GM19452 (cell line): ENCODE data around the gene LHX5.

Experiments used
- ATAC-seq: cut with Tn5 transposase; IDR thresholded peaks from one replicate; pipeline ENCODE4 v1.9.1; 2021; ENCODE audit not compliant: unreplicated experiment

Gene LHX5

GRCh38 chr12:113440947-113441782 lies 30.5 kb downstream of the LHX5 start:
- ATAC-seq = no peak

GRCh38 chr12:113440336-113440735 lies 31.3 kb downstream of the LHX5 start:
- no peak for ATAC-seq

GRCh38 chr12:113439606-113440030 lies 32.1 kb downstream of the LHX5 start:
- ATAC-seq = no peak

GRCh38 chr12:113439301-113439597 lies 32.4 kb downstream of the LHX5 start:
- no peak for ATAC-seq

- ATAC-seq = no peak
Observed at GRCh38 chr12:113438523-113439300, 33.0 kb downstream of the LHX5 start.

- ATAC-seq = no peak
Observed at GRCh38 chr12:113437729-113438100, 34.0 kb downstream of the LHX5 start.

- no peak for ATAC-seq
Observed at GRCh38 chr12:113436993-113437728, 34.5 kb downstream of the LHX5 start.

GRCh38 chr12:113436586-113436985 lies 35.1 kb downstream of the LHX5 start:
- no peak for ATAC-seq

GRCh38 chr12:113435367-113435766 lies 36.3 kb downstream of the LHX5 start:
- ATAC-seq = no peak

- no peak for ATAC-seq
Observed at GRCh38 chr12:113432986-113433385, 38.7 kb downstream of the LHX5 start.

GRCh38 chr12:113428482-113428881 lies 43.2 kb downstream of the LHX5 start:
- no peak for ATAC-seq

GRCh38 chr12:113427882-113428281 lies 43.8 kb downstream of the LHX5 start:
- ATAC-seq = no peak

- ATAC-seq = no peak
Observed at GRCh38 chr12:113425960-113426453, 45.7 kb downstream of the LHX5 start.

GRCh38 chr12:113424915-113425823 lies 46.5 kb downstream of the LHX5 start:
- ATAC-seq = no peak

- ATAC-seq = no peak
Observed at GRCh38 chr12:113424456-113424855, 47.2 kb downstream of the LHX5 start.

GRCh38 chr12:113422886-113423669 lies 48.6 kb downstream of the LHX5 start:
- ATAC-seq = no peak

GRCh38 chr12:113422030-113422885 lies 49.4 kb downstream of the LHX5 start, which contains the start of gene SDSL:
TSS of gene SDSL (plus strand) at chr12:113422380. CDS start at chr12:113427983, 5,603 bp downstream.
- peak; percentile 83 for ATAC-seq

GRCh38 chr12:113420996-113421595 lies 50.6 kb downstream of the LHX5 start:
- ATAC-seq = no peak
